Activated gamma-delta T cell treated with anti-CD3 and anti-CD28 coated beads, Interleukin-2, amount 50 U/mL, for 16 hours (primary cell): Measurements from ENCODE around the gene CD72.
"Not testable (repeated sequence)": the region's sequence is repeated elsewhere in the genome, so short reads cannot be mapped to it uniquely, and the experiment has no call there.

ENCODE experiments used
- DNase-seq: peaks from one replicate; pipeline ENCODE4 v3.0.0-alpha.2; 2020; ENCODE audit warnings: low read depth

Gene CD72

DNA sequence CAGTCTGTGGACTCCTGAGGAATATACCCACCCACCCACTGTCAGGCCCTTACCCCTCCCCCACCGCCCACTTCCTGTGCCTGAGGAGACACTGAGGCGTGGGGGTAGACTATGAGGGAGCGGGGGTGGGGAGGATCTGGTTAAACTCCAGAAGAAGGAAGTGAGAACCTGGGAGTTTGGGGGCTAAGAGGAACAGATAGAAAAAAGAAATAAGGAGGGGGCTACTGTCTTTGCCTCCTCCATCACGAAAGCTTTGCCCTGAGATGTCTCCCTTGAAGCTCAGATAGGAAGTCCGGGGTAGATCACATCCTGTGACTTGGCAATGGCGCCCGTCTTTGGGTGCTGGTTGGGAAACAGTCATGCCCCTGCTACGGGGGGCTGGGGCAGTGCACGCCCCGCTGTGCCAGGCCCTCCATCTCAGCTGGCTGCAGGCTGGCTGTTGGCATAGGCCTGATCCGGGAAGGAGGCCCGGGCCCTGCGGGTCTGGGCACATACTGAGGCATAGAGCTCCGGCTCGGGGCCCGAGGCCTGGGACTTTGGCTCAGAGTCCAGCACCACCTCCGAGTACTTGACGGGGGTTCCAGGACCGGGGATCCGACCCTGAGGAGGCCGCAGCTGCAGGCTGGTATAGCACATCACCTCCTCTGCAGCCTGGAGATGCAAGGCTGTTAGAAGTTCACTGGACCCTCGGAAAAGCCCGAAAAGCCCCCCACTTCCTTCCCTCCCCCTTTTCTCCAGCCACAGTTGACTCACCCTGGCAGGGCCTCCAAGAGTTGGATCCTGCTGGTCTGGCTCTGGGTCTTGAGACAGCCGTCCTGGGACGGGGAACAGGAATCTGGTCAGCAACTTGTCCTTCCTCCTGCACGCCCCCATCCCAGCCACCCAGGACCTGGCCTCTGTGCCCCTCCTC is 31.5 kb upstream of the CD72 start:
- DNase-seq, result no peak

GRCh38 chr9:35646533-35647265 is 28.5 kb upstream of the CD72 start:
- DNase-seq, result peak; percentile 82

- DNase-seq, result no peak
Observed at GRCh38 chr9:35646153-35646532, 27.9 kb upstream of the CD72 start.

DNA sequence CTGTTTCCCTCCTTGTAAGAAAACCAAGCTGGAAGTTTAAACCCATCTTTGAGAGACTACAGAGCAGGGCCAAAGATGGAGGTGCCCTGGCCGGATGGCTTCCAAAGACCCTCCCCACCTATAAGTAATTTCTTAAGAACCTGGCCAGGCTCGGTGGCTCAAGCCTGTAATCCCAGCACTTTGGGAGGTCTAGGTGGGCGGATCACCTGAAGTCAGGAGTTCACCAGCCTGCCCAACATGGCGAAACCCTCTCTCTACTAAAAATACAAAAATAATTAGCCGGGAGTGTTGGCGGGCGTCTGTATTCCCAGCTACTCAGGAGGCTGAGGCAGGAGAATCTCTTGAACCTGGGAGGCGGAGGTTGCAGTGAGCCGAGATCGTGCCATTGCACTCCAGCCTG is 27.5 kb upstream of the CD72 start:
- DNase-seq, result not testable (repeated sequence)

DNA sequence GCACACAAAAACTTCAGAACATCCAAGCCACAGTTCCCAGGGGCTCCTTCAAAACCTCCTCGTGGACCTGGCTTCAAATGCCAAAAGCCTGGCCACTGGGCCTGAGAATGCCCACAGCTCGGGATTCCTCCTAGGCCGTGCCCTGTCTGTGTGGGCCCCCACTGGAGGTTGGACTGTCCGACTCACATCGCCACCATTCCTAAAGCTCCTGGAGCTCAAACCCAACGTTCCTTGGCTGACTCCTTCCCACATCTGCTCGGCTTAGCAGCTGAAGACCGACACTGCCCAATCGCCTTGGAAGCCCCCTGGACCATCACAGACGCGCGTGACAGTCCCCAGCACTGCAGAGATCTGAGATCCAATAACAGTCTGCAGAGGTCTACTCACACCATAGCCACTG is 24.8 kb upstream of the CD72 start:
- DNase-seq, result no peak

DNA sequence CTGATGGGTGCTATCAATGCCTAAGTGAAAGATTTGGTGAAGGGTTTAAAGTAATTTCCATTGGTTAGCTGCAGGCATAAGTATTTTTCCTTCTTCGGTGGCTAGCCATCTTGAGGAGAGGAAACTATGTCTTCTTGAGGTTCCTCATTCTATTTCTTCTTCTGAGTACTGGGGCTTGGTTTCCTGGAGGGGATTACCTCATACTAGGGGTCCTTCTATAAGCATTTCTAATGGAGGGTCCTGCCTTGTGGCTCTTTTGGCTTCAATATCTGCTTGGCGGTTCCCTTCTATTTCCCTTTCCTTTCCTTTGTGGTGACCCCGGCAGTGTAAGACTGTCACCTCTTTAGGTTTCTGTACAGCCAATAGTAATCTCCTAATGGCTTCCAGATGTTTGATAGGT is 23.3 kb upstream of the CD72 start:
- DNase-seq, result not testable (repeated sequence)

DNA sequence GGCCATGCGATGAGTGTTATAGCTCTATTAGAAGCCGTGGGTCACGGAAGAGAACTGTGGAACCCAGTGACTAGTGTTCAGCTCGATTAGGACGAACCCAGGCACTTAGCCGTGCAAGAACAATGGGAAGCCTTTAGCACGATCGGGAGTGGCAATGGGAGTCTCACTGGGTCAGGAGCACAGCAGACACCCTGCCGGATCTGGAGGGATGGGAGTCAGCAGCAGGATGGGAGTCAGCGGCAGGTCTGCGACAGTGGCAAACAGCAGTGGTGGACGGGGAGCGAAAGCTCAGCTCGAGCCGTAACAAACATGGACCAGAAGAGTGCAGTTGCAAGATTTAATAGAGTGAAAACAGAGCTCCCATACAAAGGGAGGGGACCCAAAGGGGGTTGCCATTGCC is 22.2 kb upstream of the CD72 start:
- DNase-seq, result not testable (repeated sequence)

DNA sequence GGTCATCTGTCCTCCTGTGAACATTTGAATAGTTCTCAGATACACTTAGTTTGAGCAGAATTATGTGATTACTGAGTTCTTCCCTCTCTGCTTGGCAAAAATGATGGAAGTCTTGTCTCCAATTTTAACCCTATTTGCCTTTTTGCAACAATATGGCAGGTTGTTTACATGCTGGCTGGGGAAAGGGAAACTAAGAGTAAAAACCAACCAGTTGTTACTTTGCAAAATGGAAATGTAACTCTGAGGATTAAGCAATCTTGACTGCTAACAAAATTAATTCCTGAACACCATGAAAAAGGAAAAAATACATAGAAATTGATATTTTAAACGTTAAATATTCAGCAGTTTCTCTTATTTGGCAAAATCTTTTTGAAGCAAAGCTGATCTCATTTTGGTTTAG is 21.4 kb upstream of the CD72 start:
- DNase-seq, result no peak

- not testable (repeated sequence) for DNase-seq
Observed at GRCh38 chr9:35639225-35639624, 21.0 kb upstream of the CD72 start.

- DNase-seq, result not testable (repeated sequence)
Observed at GRCh38 chr9:35638751-35639150, 20.5 kb upstream of the CD72 start.

GRCh38 chr9:35637427-35637955 is 19.3 kb upstream of the CD72 start:
- not testable (repeated sequence) for DNase-seq

DNA sequence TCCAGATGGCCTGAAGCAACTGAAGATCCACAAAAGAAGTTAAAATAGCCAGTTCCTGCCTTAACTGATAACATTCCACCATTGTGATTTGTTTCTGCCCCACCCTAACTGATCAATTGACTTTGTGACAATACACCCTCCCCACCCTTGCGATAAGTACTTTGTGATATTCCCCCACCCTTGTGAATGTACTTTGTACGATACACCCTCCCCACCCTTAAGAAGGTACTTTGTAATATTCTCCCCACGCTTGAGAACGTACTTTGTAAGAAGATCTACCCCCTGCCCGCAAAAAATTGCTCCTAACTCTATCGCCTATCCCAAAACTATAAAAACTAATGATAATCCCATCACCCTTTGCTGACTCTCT is 18.6 kb upstream of the CD72 start:
- not testable (repeated sequence) for DNase-seq

- DNase-seq, result no peak
Observed at GRCh38 chr9:35636135-35636876, 18.1 kb upstream of the CD72 start.

DNA sequence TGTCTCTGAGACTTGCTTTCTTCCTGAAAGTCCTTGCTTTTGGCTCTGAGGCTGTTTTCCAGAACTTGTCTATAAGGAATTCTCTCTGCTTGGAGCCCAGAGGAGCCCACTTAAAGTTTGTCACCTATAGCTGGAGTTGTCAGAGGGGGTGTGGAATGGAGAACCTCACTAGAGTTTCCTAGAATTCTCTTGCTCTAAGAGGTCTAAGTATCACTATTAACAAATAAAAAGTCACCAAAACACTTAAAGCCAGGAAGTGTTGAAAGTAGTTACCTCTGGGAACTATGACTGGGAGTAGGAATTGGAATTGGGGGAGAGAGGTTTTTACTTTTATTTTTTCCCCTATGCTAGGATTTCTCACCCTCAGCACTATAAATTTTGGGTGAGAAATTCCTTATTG is 17.5 kb upstream of the CD72 start:
- DNase-seq, result no peak

GRCh38 chr9:35629597-35629996 is 11.4 kb upstream of the CD72 start:
- DNase-seq, result no peak

- DNase-seq, result no peak
Observed at GRCh38 chr9:35628389-35628991, 10.3 kb upstream of the CD72 start.

DNA sequence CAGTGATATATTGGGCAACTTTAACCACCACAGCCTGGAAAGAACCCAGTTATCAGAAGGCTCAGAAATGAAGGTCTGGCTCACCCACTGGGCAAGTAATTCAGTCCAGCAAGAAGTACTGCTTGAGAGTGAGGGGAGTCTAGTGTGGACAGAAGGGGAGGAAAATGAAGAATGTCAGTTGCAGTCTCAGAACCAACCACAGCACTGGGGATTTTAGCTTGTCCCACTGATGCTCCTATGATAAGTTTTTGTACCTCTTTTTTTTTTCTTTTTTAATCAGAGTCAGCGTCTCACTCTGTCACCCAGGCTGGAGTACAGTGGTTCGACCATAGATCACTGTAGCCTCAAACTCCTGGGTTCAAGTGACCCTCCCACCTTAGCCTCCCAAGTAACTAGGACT is 9.4 kb upstream of the CD72 start:
- DNase-seq, result no peak

- no peak for DNase-seq
Observed at GRCh38 chr9:35619800-35620158, 1.6 kb upstream of the CD72 start.

DNA sequence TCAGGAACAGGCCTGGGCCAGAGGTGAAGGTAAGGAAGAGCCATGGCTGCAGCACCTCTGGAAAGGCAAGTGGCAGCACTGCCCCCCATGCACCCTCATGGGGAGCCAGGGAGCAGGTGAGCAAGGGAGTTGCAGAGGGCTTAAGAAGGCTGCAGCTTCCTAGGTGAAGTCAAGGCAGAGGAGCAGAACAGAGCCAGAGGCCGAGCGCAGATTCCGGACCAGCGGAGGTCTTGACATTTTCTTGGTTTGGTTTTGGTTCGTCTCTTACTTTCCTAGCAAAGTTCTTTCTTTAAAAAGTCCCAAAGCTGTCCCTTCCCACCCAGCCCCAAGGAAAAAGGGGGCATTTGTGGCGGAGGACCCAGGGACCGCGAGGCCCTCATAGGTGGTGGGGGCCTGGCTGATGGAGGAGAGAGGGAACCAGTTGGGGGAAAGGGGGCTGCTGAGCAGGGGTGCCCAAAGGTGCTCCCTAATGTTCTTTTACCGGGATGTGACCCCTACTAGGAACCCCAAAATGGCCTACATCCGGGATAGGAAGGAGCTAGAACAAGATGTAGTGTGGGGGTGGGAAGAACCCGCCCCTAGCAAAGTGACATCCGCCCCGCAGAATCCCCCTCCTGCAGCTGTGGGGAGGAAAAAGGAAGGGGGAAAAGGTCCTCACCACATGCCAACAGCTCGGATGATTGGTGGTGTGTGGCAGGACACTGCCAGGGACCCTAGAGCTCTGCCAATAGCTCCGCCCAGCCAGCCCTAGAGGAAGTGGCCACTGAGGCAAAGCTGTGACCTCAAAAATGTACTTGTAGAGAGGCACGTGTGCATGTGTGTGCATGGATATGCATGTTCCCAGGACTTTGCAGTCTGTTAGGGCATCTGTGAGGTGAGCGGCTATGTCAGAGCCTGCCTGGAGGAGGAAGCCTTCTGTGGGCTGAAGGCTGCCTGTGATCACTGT is 914 bp upstream of the CD72 start:
- DNase-seq, result peak; percentile 28

- DNase-seq, result no peak
Observed at GRCh38 chr9:35617548-35617947, 665 bp downstream of the CD72 start.
